ENCODE results near the gene CNN2.

DNA sequence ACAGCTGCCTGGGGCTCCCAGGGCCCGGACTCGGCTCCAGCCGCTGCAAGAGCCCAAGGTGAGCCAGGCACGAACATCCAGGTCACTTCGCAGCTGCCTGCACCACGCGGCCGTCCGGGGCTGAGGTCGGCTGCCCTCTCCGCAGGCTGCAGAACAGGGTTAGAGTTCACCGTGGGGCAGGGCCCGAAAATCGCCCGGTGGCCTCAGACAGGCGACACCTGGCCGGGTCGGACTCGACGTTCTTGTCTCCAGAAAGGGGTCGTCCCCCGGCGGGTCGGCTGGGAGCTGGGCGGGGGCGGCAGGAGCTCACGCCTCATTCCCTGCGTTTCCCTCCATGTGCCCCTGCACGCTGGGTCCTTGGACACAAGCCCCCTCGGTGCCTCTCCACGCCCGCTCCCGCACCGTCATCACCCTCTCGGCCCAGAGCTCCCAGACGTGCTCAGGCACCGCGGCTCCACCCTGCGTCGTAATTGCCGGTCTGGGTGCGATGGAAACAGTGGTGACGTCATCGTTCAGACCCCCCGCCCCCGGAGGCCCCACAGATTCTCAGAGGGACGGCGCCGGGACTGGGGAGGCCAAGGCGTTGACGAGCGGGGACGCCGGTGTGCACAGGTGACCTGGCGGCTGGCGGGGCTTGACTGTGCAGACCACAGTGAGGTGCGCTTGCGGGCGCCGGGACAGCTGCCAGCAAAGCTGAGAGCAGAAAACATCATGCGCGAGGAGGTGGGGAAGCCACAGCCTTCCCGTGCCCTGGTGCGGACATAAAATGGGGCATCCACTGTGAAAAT is 30.2 kb upstream of the CNN2 start:
- TF ChIP-seq EZH2 (IDR thresholded peaks at IDR 0.05; ENCODE audit: borderline replicate concordance, low read depth, low read length, severe bottlenecking), result no peak
- TF ChIP-seq, protein P1, sequence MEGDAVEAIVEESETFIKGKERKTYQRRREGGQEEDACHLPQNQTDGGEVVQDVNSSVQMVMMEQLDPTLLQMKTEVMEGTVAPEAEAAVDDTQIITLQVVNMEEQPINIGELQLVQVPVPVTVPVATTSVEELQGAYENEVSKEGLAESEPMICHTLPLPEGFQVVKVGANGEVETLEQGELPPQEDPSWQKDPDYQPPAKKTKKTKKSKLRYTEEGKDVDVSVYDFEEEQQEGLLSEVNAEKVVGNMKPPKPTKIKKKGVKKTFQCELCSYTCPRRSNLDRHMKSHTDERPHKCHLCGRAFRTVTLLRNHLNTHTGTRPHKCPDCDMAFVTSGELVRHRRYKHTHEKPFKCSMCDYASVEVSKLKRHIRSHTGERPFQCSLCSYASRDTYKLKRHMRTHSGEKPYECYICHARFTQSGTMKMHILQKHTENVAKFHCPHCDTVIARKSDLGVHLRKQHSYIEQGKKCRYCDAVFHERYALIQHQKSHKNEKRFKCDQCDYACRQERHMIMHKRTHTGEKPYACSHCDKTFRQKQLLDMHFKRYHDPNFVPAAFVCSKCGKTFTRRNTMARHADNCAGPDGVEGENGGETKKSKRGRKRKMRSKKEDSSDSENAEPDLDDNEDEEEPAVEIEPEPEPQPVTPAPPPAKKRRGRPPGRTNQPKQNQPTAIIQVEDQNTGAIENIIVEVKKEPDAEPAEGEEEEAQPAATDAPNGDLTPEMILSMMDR (IDR thresholded peaks at IDR 0.05; ENCODE audit: borderline replicate concordance, extremely low read depth, low read length, poor library complexity, severe bottlenecking), result no peak

Data from DND-41 (cell line).